Stimulated activated CD4-positive, alpha-beta T cell treated with anti-CD3 and anti-CD28 coated beads, Interleukin-1b, Interleukin-23, amount 100 ng/mL, for 4 hours (primary cell): ENCODE results near the gene INO80B.
"Not testable (repeated sequence)": the region's sequence is repeated elsewhere in the genome, so short reads cannot be mapped to it uniquely, and the experiment has no call there.

Source experiments
- DNase-seq, 2 donors: peaks; one replicate each; pipeline ENCODE4 v3.0.0-alpha.2; 2020; ENCODE audit warnings: low read depth in 2 of 2

INO80B gene

DNA sequence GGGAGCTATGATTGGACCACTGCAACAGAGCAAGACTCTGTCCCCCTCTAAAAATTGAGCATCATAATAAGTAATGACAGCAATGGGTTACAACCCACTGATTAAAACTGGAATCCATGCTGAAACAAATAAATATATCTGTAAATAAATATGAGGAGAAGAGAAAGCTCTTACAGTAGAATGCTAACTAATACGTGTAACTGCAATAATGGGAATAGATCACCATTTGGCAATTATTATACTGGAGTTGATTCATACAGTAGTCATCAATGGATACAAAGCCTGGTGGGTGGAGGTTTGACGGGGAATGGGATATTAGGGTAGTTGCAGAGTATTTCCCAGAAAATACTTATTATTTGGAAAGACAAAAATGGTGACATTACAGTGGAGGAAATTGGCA, 6.1 kb upstream of the INO80B start:
- no peak for DNase-seq

DNA sequence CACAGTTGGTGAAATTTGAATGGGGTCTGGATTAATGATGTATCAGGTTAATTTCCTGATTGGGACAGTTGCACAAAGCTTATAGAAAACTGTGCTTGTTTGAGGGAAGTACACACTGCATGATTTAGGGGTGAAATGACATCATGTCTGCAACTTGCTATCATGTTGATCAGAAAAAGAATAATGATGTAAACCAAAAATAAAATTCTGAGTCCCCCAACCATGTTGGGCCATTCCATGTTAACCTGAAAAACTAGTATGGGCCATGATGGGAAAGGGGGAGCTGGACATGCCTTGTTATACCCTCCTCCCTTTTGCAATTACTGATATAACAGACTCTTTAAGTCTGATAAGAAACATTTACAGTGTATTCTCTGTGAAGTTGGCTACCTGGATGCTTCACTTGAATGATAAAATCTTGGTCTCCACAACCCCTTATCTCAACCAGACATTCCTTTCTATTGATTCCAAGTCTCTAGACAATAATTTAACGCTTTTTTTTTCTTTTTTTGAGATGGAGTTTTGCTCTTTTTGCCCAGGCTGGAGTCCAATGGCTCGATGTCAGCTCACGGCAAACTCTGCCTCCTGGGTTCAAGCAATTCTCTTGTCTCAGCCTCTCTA, 4.2 kb upstream of the INO80B start:
- DNase-seq = no peak

DNA sequence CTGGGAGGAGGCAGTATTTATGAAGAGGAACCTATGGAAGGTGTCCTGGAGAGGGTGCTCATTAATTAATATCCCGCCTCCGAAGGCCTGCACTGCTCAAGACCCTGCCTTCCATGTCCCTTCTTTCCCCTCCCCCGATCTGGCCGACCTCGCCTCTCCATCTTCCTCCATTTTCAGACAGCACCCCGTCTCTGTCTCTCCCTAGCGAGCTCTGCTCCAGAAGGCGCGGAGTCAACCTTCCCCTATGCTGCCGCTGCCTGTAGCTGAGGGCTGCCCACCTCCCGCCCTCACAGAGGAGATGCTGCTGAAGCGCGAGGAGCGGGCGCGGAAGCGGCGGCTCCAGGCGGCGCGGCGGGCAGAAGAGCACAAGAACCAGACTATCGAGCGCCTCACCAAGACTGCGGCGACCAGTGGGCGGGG, 2.3 kb downstream of the INO80B start:
- no peak for DNase-seq

GRCh38 chr2:74457549-74458131, 2.8 kb downstream of the INO80B start:
- peak; percentile 64 to 81 for DNase-seq

DNA sequence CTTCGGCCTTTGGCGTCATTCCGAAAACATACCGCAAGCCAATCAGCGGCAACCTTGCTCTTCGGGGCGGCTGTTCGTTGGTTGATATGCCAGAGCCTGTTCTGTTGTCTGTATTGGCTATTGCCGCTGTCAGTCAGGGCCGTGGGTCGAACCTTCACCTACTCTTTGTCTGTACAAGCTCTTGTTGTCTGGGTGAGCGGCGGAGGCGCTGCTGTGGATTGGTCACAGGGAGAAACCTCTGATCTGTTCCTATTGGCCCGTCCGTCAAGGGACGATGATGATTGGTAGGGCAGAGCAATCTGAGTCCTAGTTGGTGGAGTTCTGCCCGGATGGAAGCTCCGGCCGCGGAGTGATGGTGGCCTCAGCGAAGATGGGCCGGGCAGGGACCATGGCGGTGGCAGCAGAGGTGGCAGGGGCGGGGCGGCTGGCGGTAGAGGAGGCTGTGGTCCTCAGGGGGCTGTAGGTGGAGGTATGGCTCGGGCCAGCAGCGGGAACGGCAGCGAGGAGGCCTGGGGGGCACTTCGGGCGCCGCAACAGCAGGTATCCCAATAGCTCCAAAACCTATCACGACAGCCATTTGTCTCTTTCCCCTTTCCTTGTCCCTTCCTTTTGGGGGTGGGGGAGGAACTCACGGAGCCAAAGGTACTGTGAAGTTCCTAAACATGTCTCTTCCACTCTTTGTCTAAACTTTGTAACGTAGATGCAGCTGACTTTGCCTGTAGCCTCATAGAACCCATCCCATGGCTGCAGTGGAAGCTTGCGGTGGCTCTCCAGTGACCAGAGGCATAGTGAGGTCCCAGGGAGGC, 3.4 kb downstream of the INO80B start, which contains the start of gene WBP1:
Gene WBP1, plus strand, starts transcription at position 307 of the 806 bp plus-strand sequence. Its CDS starts 165 bp downstream, at position 472.
- DNase-seq = peak; percentile 92 to 98

- DNase-seq = no peak
These were observed 4.1 kb downstream of the INO80B start for GRCh38 chr2:74458938-74459363.

- DNase-seq = not testable (repeated sequence)
These were observed 4.7 kb downstream of the INO80B start for GRCh38 chr2:74459503-74460118.

DNA sequence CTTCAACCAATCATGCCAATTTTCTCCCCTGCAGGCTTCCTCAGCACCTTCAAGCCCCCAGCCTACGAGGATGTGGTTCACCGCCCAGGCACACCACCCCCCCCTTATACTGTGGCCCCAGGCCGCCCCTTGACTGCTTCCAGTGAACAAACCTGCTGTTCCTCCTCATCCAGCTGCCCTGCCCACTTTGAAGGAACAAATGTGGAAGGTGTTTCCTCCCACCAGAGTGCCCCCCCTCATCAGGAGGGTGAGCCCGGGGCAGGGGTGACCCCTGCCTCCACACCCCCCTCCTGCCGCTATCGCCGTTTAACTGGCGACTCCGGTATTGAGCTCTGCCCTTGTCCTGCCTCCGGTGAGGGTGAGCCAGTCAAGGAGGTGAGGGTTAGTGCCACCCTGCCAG, 5.3 kb downstream of the INO80B start:
- DNase-seq = not testable (repeated sequence)

DNA sequence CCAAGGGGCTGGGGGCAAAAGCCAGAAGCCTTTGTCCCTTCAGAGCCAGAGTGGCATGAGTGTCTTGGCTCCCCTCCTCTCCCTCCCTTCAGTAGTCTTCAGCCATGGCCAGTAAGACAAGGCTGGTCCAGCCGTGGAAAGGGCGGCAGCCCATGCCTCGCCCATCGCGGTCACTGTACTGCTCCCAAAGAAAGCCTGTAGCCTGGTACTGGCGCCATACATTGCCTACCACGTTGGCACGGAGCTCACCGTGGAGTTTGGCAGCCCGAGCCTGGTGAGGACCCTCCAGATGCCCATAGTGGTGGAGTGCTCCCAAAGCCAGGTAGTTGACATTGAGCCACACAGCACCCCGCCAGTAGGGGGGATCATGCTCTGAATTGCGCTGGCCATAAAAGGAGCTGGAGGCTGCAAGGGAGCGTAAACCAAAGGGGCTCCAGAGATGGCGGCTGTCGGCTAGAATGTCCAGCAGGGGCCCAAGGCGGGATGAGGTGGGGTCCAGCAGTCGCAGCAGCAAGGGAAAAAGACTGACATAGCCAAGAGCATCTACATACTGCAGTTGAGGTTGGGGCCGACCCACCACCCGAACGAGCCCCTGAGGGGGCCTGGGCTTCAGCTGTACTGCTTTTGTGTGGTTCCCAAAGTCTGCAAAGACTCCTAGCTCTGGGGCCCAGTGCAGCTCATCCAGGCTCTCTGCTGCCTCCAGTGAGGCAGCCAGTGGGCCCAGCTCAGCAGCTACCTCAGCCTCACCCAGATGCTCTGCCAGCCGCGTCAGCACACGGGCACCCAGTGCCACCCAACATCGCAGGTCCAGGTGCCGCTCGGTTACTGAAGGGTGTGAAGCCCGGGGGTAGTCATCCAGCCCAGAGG, 6.5 kb downstream of the INO80B start:
- DNase-seq = no peak

- no peak for DNase-seq
These were observed 7.3 kb downstream of the INO80B start for GRCh38 chr2:74462054-74462785.

- no peak for DNase-seq
These were observed 7.9 kb downstream of the INO80B start for GRCh38 chr2:74462786-74463105.

DNA sequence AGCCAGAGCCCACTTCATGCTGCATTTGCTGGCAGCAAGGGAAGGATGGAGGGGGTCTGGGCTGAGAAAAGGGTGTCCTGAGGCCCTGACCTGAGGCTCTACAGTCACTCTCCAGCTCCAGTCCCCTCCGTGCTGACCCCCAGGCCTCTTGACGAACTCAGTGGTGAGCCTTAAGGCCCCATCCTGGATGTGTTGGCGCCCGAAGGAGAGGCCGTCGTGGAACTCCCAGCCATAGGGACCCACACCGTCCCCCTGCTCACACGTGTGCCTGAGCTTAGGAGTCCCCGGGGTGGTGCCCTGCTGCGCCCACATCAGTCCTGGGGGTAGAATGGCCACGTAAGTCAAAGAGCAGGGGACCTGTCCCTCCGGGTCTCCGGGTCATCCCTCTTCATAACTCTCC, 9.5 kb downstream of the INO80B start:
- DNase-seq = no peak

- DNase-seq = not testable (repeated sequence)
These were observed 15.9 kb downstream of the INO80B start for GRCh38 chr2:74470742-74471141.

- no peak for DNase-seq
These were observed 16.6 kb downstream of the INO80B start for GRCh38 chr2:74471332-74472065.

GRCh38 chr2:74472086-74472944, 17.4 kb downstream of the INO80B start, which contains the start of gene MRPL53:
Gene MRPL53 (minus strand): TSS chr2:74472680. CDS start chr2:74472660, 20 bp downstream.
- DNase-seq = peak; percentile 96

DNA sequence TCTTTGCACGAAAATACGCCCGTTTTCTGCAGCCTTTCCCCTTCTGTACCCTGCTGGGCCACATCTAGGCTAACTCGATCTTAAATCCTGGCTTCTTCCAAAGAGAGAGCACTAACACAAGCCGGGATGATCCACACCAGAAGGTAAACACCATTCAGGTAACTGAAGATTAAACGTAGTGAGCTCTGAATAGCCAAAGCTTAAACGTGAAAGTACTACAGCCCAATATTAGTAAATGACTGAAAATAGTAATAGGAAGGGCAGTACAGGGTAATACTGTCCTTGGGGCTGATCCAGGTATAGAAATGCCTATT, 18.0 kb downstream of the INO80B start:
- no peak for DNase-seq

DNA sequence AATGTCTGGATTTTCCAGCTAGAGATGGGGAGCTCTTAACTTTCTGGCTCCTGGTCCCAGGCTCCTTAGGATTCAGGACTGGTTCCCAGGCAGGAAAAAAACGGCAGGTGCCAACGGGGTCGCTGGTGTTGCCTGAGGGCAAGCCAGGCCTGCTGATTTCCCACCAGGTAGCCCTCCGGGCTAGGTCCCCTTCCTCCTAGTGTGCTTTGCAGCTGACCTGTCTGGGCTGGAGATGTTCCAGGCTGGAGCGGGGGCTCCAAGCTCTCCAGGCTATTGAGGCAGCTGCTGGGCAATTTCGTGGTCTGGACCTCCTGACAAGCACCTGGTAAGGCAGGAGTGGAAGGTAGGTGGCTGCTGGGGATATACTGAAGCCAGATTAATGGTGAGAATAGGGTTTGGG, 19.6 kb downstream of the INO80B start:
- no peak for DNase-seq

- DNase-seq = no peak
These were observed 20.0 kb downstream of the INO80B start for GRCh38 chr2:74474899-74475298.

- DNase-seq = no peak
These were observed 26.5 kb downstream of the INO80B start for GRCh38 chr2:74481431-74481830.
